Renal cortical epithelial cell (primary cell): ENCODE results near the gene ATP10B. TPM values are rescaled to one million over a fixed set of nuclear protein-coding genes. Genes with fewer than 3 reads are reported as not detected.

Experiments
- DNase-seq: peaks from one replicate; pipeline ENCODE4 v3.0.0-alpha.2; 2011; ENCODE audit warnings: low read depth
- total RNA-seq: library from RNA; depleted of rRNA; stranded (reverse); fragments of >200 nt; gene quantifications from 2 replicates; pipeline ENCODE4 v1.2.3, GENCODE V29; 2014

Gene ATP10B
- total RNA-seq, 1 donor from 2014 or later, result 0.10 TPM

DNA sequence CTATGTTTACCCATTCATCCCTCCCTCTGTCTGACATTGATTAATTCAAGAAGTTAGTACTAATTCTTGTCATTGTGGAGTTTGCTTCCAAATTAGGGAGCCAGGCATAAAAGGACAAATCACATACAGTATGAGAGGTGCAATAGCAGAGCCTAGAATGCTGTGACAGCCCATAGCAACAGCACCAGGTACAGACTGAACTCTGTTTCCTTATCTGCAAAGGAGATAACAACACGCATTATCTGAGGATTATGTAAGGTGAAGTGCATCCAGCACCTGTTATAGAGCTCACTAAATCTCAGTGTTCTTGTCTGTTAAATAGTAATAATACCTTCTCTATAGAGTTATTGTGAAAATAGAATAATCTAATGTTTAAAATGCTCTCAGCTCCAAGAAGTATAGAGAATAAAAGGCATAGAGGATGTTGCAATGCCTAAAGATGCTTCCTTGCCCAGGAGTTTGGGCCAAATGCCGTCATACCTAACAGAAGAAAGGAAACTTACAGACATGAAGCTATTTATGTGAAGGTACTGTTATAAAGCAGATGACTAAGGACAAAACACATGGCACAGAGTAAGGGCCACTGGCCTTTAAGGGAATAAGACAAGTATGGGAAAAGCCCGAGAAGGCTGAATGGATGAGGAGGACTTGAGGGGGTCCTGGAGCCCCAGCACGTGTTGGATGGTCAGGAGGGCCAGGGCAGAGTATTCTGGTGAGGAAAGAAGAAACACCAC lies 214.5 kb downstream of the ATP10B start:
- no peak for DNase-seq

DNA sequence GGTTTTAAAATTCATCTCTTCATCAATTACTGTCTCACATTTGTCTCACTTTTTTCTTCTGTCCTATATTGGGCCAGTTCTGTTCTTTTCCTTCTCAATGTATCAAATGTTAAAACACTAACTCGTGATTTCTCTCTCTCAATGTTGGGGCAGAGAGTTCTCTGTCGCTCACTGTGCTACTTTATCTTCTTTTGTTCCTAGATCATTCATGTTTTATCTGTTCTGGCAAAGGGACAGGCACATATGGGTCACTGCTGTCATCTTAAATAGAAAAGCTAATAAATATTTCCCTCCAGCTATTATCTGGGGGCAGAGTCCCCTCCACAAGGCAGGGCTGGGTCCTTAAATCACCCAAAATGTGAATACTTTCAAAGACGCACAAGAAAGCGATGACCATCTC lies 216.3 kb downstream of the ATP10B start:
- DNase-seq, result no peak

DNA sequence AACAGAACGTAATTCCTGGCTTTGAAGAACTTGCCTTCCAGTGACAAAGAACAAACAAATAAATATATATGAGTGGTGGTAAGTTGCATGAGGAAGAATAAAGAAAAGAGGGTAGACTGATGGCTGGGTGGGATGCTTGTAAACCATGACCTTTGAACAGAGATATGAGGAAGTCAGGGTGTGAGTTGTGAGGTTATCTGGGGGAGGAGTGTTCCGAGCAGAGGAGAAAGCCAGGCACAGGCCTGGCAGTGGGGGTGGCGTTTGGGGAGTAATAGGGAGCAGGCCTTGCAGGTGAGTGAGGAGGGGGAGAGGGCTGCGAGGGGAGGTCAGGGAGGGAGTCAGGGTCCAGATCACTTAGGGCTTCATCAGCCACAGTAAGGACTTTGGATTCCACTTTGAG lies 217.0 kb downstream of the ATP10B start:
- DNase-seq, result no peak

GRCh38 chr5:160629003-160629402 lies 223.0 kb downstream of the ATP10B start:
- no peak for DNase-seq

- DNase-seq, result no peak
These were observed 223.4 kb downstream of the ATP10B start for GRCh38 chr5:160628619-160628968.

DNA sequence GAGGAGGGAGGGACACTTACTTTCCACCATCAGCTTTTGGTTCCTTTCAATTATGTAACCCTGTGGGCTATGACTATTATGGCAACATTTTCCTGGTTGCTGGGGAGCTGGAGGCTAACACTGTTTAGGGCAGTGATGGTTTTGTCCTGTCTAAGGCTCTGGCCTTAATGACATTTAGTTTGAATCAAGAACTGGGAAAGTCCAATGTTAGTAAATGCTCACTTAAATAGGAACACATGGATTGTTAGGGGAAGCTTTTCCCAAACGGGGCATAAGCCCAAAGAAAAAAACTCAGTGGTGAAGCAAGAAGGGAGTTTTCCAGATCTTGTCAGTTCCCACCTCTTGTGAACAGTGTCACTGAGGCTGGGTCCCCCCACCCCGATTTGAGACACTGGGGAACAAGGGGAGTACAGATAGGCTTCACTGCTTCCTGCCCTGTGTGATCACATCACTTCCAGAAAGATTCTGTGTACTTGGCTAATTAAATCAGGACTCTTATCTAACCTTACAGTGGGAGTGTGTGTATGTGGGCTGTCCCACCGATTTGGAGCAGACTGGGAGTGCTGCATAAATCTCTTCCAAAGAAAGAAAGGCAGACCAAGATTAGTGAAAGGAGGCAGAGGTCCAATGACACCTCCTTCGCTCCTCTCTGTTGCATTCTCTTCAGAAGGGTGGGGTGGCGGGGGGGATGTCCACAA lies 223.9 kb downstream of the ATP10B start:
- DNase-seq, result peak; percentile 25

DNA sequence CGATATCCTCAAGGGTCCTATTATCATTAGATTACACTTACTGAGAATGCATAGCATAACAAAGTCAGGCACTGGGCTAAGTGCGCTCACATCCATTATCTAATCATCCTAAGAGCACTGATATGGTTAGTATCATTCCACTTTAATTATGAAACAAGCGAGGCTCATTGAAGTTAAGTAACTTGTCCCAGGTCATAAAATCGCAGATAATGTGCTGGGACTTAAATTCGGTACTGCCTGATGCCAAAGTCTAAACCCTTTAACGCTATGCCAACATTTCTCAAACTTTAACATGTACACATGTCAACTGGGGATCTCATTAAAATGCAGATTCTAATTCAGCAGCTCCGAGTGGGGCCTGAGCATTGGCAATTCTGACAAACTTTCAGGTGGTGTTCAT lies 225.7 kb downstream of the ATP10B start:
- no peak for DNase-seq

GRCh38 chr5:160621526-160621925 lies 230.5 kb downstream of the ATP10B start:
- peak; percentile 85 for DNase-seq

DNA sequence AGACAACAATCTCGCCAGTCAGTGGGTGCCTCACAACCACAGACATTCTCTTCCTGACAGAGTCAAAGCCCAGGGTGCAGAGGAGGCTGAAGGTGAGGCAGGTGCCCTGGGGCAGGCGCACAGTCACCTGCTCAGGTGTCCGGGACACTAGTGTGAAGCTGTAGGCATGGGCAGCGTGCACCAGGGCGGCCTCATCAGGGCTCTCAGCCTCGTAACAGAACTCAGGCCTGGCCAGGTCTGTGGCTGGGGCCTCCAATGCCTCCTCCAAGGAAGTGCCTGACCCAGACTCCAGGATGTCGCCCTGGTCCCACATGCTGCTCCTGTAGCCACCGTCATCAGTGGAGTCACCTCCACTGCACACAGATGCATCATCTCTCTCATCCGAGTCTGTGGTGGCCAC lies 231.6 kb downstream of the ATP10B start:
- no peak for DNase-seq

GRCh38 chr5:160619381-160619780 lies 232.6 kb downstream of the ATP10B start:
- no peak for DNase-seq

DNA sequence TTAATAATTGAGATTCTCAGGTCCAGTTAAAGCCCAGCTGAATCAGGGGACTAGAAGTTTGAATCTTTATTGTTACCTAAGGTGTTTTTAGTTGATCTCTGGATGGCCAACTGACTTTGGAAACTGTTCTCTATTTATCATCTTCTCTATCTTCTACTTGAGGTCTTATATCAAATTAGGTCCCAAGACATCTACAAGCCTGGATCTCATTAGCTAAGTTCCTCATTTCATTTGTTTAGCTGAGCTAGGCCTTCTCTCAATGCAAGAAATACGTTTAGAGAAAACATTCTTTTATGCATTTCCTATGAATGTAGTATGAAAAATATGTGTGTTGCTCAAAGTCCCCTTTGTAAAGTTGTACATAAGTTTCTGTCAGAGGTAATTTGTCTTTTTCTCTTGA lies 233.7 kb downstream of the ATP10B start:
- no peak for DNase-seq

GRCh38 chr5:160616712-160617497 lies 235.1 kb downstream of the ATP10B start:
- DNase-seq, result peak; percentile 8

DNA sequence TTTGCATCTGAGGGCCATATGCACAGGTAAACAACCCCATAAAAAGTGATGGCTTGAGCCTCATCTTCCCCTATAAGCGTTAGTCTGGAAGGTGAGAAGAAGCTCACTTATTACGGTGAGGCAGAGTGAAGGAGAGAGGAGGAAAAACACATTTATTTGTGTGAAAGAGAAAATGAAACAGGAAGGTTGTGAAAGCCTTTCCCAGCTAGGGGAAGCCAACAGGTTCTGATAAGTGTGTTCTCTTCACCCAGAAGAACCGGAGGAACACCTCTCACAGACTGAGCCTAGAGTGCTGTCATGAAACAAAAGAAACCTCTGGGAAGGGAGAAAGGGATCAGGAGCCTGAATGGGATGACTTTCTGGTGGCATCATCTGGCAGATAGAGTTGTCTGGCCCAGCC lies 237.9 kb downstream of the ATP10B start:
- DNase-seq, result no peak

GRCh38 chr5:160605266-160605665 lies 246.7 kb downstream of the ATP10B start:
- no peak for DNase-seq

DNA sequence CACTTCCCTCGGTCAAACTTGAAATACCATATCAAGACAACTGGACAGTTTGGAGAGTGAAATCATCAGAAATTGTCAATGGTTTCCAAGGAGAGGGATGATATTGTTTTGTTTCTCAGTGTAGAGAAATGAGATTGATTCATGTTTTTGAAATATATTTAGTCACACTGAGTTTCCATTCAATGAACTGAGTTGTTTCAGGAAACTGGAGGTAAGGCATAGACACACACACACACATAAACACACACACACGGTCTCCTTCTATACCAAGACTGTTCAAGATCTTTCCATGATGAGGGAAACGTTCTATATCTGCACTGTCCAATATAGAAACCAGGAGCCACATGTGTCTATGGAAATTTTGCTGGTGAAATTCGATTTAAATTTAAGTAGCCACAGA lies 247.5 kb downstream of the ATP10B start:
- DNase-seq, result no peak

- no peak for DNase-seq
These were observed 249.3 kb downstream of the ATP10B start for GRCh38 chr5:160602744-160603143.

- no peak for DNase-seq
These were observed 251.0 kb downstream of the ATP10B start for GRCh38 chr5:160601046-160601445.

- DNase-seq, result no peak
These were observed 278.7 kb downstream of the ATP10B start for GRCh38 chr5:160573318-160573717.

DNA sequence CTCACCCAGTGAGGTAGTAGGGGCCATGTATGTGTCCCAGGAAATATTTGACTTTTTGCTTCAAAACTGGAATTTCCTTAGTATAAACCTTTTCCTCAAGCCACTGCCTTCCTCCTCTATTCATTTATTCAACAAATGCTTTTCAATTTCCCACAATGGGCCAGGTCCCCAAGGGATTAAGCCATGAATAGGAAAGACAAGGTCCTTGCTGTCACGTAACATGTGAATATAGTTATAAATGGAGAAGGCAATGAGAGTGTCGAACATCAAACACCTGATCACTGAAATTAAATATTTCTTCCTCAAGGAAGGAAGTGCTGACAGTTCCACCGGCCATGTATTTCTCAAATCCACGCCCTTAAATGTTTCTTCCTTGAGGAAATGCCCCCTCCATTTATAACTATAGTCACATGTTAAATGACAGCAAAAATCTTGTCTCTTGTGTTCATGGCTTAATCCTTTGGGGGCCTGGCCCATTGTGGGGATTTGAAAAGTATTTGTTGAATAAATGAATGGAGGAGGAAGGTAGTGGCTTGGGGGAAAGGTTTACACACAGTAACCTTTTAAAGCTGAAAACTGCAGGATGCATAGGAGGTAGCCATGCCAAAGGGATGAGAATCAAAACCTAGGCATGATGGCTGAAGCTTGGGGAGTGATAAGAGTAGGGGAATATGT lies 284.8 kb downstream of the ATP10B start:
- no peak for DNase-seq

- DNase-seq, result no peak
These were observed 286.6 kb downstream of the ATP10B start for GRCh38 chr5:160565376-160565775.

DNA sequence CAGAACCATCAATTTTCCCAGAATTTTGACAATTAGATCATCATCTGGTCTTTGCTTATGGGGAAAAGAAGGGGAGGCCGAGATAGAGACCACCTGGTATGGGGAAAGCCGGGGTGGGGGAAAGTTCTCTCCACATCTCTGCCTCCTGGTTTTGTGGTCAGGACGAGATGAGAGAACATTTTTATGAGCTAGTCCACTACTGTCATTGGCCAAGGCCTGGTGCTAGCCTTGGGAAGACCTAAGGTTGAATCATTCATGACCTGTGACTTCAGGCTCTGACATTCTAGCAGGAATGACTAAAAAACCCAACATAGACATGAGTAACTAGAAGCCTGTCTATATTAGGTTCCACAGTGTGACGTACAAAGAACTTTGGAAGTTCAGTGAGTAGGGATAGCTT lies 295.2 kb downstream of the ATP10B start:
- peak; percentile 85 for DNase-seq

GRCh38 chr5:160555971-160556631 lies 295.9 kb downstream of the ATP10B start:
- peak; percentile 85 for DNase-seq
